Heart left ventricle (tissue), 16 donors: ENCODE data around the gene MYMK. TPM values are rescaled to one million over a fixed set of nuclear protein-coding genes. Genes with fewer than 3 reads are reported as not detected.

ENCODE experiments used
- ATAC-seq, 4 donors: fragments of 200-7000 bp; cut with Tn5 transposase; one replicate each; pipeline ENCODE4 v1.9.1; 2020 to 2022; ENCODE audit warnings: moderate library complexity in 4 of 4, mild to moderate bottlenecking in 3 of 4, moderate number of reproducible peaks in 1 of 4
- DNase-seq, 5 donors: peaks; one replicate each; pipeline ENCODE4 v3.0.0-alpha.2; 2020
- H3K27ac ChIP-seq, 12 donors: fragments of 200-600 bp; sonication (generic) in 4 of 12; one replicate each; pipeline versions ENCODE4 v1.5.0 to v1.8.0; 2016 to 2022; ENCODE audit warnings: mild to moderate bottlenecking in 2 of 12
- H3K27me3 ChIP-seq, 9 donors: fragments of 200-600 bp; sonication (generic) in 2 of 9; one replicate each; pipeline versions ENCODE4 v1.5.1 to v1.8.0; 2016 to 2022; ENCODE audit warnings: mild to moderate bottlenecking in 3 of 9
- H3K36me3 ChIP-seq, 9 donors: fragments of 200-600 bp; sonication (generic) in 2 of 9; one replicate each; pipeline versions ENCODE4 v1.5.0 to v1.8.0; 2018 to 2022; ENCODE audit warnings: mild to moderate bottlenecking in 2 of 9
- H3K4me1 ChIP-seq, 12 donors: fragments of 200-600 bp; sonication (generic) in 4 of 12; one replicate each; pipeline versions ENCODE4 v1.5.0 to v1.8.0; 2016 to 2022; ENCODE audit warnings: mild to moderate bottlenecking in 3 of 12
- H3K4me3 ChIP-seq, 12 donors: fragments of 200-600 bp; sonication (generic) in 4 of 12; one replicate each; pipeline versions ENCODE4 v1.5.0 to v1.8.0; 2017 to 2022; ENCODE audit warnings: mild to moderate bottlenecking in 9 of 12, moderate library complexity in 4 of 12
- H3K9me3 ChIP-seq, 12 donors: fragments of 200-600 bp; sonication (generic) in 4 of 12; one replicate each; pipeline versions ENCODE4 v1.5.0 to v1.8.0; 2016 to 2022; ENCODE audit warnings: mild to moderate bottlenecking in 1 of 12
- POLR2A ChIP-seq, 2 donors: fragments of 450-650 bp; IDR thresholded peaks; one replicate each; pipeline ENCODE4 v1.6.1; 2017; ENCODE audit warnings: antibody characterized with exemption in 2 of 2, mild to moderate bottlenecking in 2 of 2, moderate library complexity in 2 of 2
- WGBS, 4 donors: extraction: QIAGEN DNeasy Blood & Tissue Kit in 2 of 4; methylation state at CpG; one replicate each; pipeline versions ENCODE4 v1.1.5 to v1.1.7; 2013 to 2018; 5-methylcytosine and 5-hydroxymethylcytosine counted together
- intact Hi-C, 10 donors: fragments of 100-400 bp; cut with DNase I; formaldehyde crosslinking; loops; one replicate each; pipeline versions ENCODE4 v1.11.1 to v1.14.2; 2022
- polyA plus RNA-seq, 2 donors: library from polyadenylated mRNA; stranded (reverse); fragments of 200-250 nt; gene quantifications; one replicate each; pipeline ENCODE4 v1.2.3, GENCODE V29; 2013
- total RNA-seq, 9 donors: library from RNA; depleted of rRNA in 2 of 9; stranded (reverse); fragments of >200 nt in 2 of 9; fragmentation: NEBNext Ultra II Directional in 3 of 9; extraction: Animal tissue kit (Norgen Biotek cat#: 25700) in 3 of 9; gene quantifications; one replicate each; pipeline versions ENCODE4 v1.1.0 to v1.2.4, GENCODE V29; 2016 to 2023
- TF ChIP-seq, protein P1 (sequence below), 12 donors: fragments of 200-600 bp; sonication (generic) in 4 of 12; IDR thresholded peaks; one replicate each; pipeline versions ENCODE4 v1.5.0 to v1.8.0; 2018 to 2022; ENCODE audit warnings: antibody characterized with exemption in 12 of 12, mild to moderate bottlenecking in 5 of 12
- donor health status: ischemic (EF 13 %, LVEDD 7.1; RV severe dilation, severe dysfunction).
- donor health status: healthy with polysubstance abuse.
- donor health status: DM: no; HTN: yes; CAD: no.
- donor health status: DM: no; HTN: no; CAD: no.
- donor health status: ischemic (EF 25% LVEDD 6.9; RV normal size, moderate dysfunction).
- donor health status: ischemic (EF 25% LVEDD 5.7; RV mildly dilated, moderate dysfunction).
- donor health status: healthy.
- donor health status: DM: yes; HTN: yes; CAD: no.
- donor health status: ischemic (EF 35%, LVEDD 5.7; RV mildly dilated, moderate dysfunction).
- donor health status: nonischemic (EF 11% LVEDD 7.7; RV severe dilation, severe dysfunction).
- donor health status: DM: yes; HTN: yes; CAD: no.
- donor health status: PGD.
- donor health status: ischemic (EF 29% LVEDD 5.4; RV normal size, mild dysfunction).
- donor health status: nonischemic (EF 23%, LVEDD 6.1; RV moderate dilation, normal function).

Gene MYMK
- total and polyA plus RNA-seq, 11 donors: not detected

DNA sequence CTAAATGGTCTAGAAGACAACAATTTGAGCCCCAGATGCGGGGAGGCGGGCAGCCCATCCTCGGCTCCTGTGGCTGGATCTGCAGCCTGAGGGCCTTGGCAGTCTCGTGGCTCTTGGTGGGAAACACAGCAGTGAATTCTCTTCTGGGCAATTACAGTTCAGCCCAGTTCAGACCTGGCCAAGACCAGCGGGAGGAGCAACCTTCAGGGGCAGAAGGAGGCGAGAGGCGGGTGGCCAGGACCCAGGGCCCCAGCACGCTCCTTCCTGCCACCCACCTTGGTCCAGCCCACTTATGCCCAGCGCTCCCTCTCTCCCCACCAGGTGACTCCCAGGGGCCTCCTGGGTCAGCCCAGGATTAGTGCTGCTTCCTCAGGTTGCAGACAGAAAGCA, 7.8 kb downstream of the MYMK start:
- TF ChIP-seq POLR2A (IDR thresholded peaks at IDR 0.05): no peak
- TF ChIP-seq, protein P1, sequence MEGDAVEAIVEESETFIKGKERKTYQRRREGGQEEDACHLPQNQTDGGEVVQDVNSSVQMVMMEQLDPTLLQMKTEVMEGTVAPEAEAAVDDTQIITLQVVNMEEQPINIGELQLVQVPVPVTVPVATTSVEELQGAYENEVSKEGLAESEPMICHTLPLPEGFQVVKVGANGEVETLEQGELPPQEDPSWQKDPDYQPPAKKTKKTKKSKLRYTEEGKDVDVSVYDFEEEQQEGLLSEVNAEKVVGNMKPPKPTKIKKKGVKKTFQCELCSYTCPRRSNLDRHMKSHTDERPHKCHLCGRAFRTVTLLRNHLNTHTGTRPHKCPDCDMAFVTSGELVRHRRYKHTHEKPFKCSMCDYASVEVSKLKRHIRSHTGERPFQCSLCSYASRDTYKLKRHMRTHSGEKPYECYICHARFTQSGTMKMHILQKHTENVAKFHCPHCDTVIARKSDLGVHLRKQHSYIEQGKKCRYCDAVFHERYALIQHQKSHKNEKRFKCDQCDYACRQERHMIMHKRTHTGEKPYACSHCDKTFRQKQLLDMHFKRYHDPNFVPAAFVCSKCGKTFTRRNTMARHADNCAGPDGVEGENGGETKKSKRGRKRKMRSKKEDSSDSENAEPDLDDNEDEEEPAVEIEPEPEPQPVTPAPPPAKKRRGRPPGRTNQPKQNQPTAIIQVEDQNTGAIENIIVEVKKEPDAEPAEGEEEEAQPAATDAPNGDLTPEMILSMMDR (IDR thresholded peaks at IDR 0.05): no peak
- intact Hi-C loops: no loop called here
- Histone ChIP-seq H3K9me3 (no peaks in the 10 kb centered on the region), H3K27me3 (no peaks in the 10 kb centered on the region), H3K4me3 (no peak overlapping the region), H3K4me1 (peaks cover 0 to 23% (median 12%) of the 10 kb centered on the region in 12 donors), H3K36me3 (no peaks in the 10 kb centered on the region), H3K27ac (no peak overlapping the region)
- DNase-seq: peak in 3 of 5 donors; percentile 6 to 14 (median 6)
- no peak for ATAC-seq
- 90 to 97% (median 95%) methylated on average over 8 to 9 of the region's 9 CpGs for WGBS, 4 donors

DNA sequence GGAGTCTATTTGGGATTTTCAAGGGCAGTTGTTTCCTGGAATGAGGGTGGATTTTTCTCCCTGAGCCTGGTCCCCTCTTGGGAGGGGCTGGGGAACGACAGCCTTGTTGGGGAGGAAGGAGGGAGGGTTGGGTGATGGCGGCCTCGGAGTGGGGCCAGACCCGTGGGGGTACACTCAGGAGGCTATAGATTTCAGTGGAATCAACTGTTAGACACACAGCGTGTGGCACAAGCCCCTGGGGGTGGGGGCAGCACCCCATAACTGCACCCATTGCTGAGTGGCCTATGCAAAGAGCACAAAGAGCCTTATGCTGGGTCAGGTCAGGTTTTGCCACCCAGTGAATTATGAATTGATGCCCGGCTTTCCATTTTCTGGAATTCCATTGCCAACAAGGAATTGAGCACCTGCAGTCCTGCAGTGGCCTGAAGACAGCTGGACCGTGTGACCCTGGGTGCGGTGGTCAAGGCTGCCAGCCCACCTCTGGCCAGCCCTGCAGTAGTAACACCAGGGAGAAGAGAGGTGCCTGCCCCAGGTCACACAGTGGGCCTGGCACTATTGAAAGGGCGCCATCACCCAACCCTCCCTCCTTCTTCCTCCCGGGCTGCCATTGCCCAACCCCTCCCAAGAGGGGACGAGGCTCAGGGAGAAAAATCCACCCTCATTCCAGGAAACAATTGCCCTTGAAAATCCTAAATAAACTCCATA, 8.4 kb downstream of the MYMK start:
- Histone ChIP-seq H3K27me3 (no peaks in the 10 kb centered on the region), H3K27ac (no peak overlapping the region), H3K4me1 (peaks cover 0 to 23% (median 12%) of the 10 kb centered on the region in 12 donors), H3K36me3 (no peaks in the 10 kb centered on the region), H3K4me3 (no peak overlapping the region), H3K9me3 (no peaks in the 10 kb centered on the region)
- 82 to 91% (median 88%) methylated on average over 9 to 11 of the region's 11 CpGs for WGBS, 4 donors
- DNase-seq (peak in 3 of 5 donors; percentile 15 to 39 (median 19)), ATAC-seq (no peak)
- no peak for TF ChIP-seq POLR2A (IDR thresholded peaks at IDR 0.05)
- TF ChIP-seq, protein P1 (IDR thresholded peaks at IDR 0.05): no peak
- intact Hi-C loops: no loop called here

DNA sequence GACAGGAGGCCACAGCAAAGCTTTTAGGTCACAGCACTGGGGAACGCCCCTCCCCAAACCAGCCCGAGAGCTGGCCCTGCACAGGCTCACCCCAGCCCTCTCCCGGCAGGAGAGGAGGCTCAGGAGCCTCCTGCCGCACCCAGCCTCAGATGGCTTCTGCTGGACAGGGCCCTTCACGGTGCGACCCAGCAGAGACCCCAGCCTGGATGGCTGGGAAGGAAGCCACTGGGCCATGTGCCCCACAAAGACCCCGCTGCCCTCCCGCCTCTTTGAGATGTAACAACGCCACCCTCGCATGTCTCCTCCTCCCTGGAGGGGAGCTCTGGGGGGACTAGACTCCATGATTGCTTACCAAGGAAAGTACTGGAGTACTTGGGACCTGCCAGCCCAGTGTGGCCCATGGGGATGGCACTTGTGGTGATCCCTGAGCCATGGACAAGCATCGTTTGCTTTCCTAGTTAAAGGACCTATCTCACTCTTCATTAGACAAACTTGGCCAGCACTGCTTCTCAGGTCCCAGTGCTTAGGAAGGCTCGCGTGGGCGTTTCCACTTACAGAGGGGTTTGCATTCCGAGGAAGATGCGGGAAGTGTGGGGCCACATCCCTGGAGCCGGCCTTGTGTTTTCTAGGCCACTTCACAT, 9.0 kb downstream of the MYMK start:
- 90 to 94% (median 91%) methylated on average over 17 of the region's 17 CpGs for WGBS, 4 donors
- Histone ChIP-seq H3K27ac (no peak overlapping the region), H3K4me1 (peaks cover 0 to 23% (median 12%) of the 10 kb centered on the region in 12 donors), H3K9me3 (no peaks in the 10 kb centered on the region), H3K27me3 (no peaks in the 10 kb centered on the region), H3K36me3 (no peaks in the 10 kb centered on the region), H3K4me3 (no peak overlapping the region)
- intact Hi-C loops: no loop called here
- peak in 3 of 5 donors; percentile 9 to 53 (median 15) for DNase-seq
- ATAC-seq: no peak
- TF ChIP-seq, protein P1 (IDR thresholded peaks at IDR 0.05): no peak
- no peak for TF ChIP-seq POLR2A (IDR thresholded peaks at IDR 0.05)

DNA sequence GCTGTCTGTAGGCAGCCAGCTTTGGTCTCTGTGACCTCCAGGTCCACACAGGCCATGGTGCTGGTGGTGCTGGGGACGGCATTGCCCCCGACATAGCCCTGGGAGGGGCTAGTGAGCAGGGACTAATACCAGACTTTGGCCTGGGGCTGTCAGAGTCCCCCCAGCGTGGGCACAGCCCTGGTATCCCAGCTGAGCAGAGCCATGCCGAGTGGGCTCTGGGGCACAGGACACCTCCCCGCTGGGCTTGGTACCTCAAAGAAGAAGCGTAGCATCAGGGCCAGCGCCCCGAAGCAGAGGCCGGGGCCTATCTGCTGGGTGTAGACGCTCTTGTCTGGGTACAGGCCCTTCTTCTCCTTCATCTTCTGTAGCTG, 9.5 kb downstream of the MYMK start:
- intact Hi-C loops: no loop called here
- DNase-seq: peak in 2 of 5 donors; percentile 14 to 33
- Histone ChIP-seq H3K27me3 (no peaks in the 10 kb centered on the region), H3K27ac (no peak overlapping the region), H3K36me3 (no peaks in the 10 kb centered on the region), H3K4me3 (no peak overlapping the region), H3K4me1 (peaks cover 0 to 23% (median 12%) of the 10 kb centered on the region in 12 donors), H3K9me3 (no peaks in the 10 kb centered on the region)
- WGBS, 4 donors: 94 to 98% (median 95%) methylated on average over 7 to 10 of the region's 10 CpGs
- ATAC-seq: no peak
- no peak for TF ChIP-seq POLR2A (IDR thresholded peaks at IDR 0.05)
- TF ChIP-seq, protein P1 (IDR thresholded peaks at IDR 0.05): no peak
